CD4-positive, alpha-beta T cell treated with Interleukin-15 for 4 hours (primary cell): ENCODE results near the gene HCN2.

ENCODE experiments used
- DNase-seq: peaks from one replicate; pipeline ENCODE4 v3.0.0-alpha.2; 2020; ENCODE audit warnings: low spot score

The HCN2 gene

GRCh38 chr19:589693-590395 lies at the start of gene HCN2:
Gene HCN2, plus strand, starts transcription at chr19:589881. Its CDS starts 65 bp downstream, at chr19:589946.
- no peak for DNase-seq

DNA sequence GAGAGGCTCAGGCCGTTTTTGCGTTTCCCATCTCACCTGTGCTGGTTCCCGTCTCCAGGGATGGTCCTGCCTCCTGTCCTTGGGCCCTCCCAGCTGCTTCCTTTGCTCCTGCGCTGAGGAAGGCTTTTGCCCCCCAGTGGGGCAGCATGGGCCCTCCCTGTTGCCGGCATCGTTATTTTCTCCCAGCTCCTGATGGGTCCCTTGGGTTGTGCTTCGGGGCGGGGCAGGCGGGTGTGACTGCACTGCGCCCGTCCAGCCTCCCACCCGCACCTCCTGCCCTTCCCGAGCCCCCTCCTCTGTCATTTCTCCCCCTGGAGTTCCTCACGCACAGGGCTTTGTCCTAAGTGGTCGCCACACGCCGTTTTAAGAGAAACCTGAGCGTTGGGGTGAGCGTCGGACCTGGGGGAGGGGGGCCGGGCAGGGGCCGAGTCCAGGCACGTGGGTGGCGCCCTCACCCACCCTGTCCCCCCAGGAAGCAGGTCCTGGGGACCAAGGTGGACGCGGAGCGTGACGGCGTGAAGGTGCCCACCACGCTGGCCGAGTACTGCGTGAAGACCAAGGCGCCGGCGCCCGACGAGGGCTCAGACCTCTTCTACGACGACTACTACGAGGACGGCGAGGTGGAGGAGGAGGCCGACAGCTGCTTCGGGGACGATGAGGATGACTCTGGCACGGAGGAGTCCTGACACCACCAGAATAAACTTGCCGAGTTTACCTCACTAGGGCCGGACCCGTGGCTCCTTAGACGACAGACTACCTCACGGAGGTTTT lies 48.6 kb upstream of the HCN2 start:
- no peak for DNase-seq

DNA sequence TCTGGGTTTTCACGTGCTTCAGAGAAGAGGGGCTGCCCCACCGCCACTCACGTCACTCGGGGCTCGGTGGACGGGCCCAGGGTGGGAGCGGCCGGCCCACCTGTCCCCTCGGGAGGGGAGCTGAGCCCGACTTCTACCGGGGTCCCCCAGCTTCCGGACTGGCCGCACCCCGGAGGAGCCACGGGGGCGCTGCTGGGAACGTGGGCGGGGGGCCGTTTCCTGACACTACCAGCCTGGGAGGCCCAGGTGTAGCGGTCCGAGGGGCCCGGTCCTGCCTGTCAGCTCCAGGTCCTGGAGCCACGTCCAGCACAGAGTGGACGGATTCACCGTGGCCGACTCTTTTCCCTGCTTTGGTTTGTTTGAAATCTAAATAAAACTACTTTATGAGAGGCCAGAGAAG lies 48.0 kb upstream of the HCN2 start:
- no peak for DNase-seq

DNA sequence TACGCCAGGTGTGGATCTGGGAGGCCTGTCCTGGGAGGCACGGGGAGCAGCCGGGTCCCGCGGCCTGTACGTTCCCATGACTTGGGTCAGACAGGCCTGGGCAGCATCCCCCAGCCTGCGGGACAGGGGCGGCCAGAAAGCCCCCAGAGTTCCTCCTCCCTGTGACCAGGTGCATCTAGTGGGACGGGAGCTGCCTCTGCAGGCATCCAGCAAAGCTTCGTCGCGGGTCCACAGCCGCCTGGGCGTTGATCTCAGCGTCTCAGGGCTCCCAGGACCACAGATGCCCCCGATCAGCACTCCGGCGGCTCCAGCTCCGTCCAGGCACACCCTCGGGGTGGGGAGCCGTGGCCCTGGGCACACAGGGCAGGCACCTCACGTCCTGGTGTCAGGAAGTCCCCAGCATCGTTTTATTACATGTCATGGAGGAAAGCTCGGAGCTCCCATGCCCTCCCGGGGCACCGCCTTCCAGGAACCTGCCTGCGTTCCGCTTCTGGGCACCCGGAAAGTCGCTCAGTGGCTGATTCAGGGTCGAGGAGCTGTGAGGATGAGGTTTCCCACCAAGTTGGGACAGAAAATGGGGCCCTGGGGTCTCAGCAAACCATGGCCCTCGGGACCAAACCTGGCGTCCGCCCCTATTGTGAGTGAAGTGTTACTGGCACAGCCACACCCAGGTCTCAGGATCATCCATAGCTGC lies 47.4 kb upstream of the HCN2 start:
- no peak for DNase-seq

- DNase-seq, result peak; percentile 78
Observed at GRCh38 chr19:543910-544608, 45.6 kb upstream of the HCN2 start, which contains the start of gene GZMM. Gene GZMM, plus strand, starts transcription at chr19:544053. Its CDS starts 19 bp downstream, at chr19:544072.

DNA sequence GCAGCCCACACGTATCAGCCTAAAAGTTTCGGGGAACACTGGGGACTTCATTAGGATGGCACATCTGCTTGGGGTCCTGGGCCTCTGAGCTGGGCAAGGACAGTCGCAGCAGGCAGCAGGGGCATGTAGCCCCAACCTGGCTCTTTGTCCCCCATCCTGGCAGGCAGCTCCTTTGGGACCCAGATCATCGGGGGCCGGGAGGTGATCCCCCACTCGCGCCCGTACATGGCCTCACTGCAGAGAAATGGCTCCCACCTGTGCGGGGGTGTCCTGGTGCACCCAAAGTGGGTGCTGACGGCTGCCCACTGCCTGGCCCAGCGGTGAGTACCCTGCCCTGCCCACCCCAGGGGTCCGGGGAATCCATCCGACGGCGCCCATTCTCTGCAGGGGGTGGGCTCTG lies 42.6 kb upstream of the HCN2 start:
- DNase-seq, result no peak

DNA sequence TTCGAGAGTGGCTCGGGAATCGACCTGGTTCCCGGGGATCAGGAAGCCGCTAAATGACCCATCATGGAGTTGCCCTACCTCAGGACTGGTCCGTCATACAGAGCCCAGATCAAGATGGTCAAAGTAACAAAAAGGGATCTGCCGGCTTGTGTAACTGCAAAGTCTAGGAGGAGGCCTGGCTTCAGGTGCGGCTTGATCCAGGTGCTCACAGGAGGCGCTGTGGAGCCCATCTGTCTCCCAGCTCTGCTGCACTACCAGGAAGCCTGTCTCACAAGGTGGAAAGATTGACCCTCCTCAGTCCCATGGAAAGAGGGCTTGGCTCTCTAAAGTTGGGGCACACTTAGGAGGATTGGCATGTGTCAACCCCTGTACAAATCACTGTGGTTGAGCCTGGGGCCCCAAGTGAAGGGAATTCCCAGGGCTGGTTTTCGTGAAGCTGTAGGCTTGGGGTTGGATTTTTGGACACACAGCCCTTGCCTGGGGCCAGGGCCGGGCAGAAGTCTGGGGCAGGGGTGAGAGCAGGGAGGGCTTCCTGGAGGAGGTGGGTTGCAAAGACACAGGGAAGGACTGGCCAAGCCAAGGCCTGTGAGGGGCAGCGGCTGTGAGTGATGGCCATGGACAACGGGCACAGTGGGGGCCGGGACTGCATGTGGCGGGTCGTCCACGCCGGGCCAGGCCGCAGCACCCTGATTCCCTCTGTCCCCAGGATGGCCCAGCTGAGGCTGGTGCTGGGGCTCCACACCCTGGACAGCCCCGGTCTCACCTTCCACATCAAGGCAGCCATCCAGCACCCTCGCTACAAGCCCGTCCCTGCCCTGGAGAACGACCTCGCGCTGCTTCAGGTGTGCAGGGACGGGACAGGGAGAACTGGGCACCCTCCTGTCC lies 41.6 kb upstream of the HCN2 start:
- DNase-seq, result no peak

DNA sequence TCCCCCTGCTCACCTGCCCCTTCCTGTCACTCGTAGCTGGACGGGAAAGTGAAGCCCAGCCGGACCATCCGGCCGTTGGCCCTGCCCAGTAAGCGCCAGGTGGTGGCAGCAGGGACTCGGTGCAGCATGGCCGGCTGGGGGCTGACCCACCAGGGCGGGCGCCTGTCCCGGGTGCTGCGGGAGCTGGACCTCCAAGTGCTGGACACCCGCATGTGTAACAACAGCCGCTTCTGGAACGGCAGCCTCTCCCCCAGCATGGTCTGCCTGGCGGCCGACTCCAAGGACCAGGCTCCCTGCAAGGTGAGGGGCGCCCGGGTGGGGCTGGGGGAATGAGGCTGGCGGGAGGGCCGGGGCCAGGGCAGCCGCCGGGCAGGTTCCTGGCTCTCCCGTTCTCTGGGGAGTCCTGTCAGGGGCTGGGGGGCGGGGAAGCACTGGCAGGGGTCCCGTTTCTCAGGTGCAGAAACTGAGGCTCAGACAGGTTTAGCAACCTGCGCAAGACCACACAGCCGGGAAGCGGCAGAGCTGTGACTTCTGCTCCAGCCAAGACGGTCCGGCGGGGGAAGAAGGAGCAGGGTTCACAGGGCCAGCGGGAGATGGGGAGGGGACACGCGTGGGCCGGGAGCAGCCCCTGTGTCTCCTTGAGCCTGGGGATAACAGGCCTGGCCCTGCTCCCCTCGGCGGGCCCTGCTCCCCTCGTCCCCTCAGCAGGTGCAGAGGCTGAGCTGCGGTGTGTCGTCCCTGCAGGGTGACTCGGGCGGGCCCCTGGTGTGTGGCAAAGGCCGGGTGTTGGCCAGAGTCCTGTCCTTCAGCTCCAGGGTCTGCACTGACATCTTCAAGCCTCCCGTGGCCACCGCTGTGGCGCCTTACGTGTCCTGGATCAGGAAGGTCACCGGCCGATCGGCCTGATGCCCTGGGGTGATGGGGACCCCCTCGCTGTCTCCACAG lies 40.5 kb upstream of the HCN2 start:
- DNase-seq, result no peak

GRCh38 chr19:554817-555216 lies 34.9 kb upstream of the HCN2 start:
- no peak for DNase-seq

- DNase-seq, result no peak
Observed at GRCh38 chr19:555474-555808, 34.2 kb upstream of the HCN2 start.

DNA sequence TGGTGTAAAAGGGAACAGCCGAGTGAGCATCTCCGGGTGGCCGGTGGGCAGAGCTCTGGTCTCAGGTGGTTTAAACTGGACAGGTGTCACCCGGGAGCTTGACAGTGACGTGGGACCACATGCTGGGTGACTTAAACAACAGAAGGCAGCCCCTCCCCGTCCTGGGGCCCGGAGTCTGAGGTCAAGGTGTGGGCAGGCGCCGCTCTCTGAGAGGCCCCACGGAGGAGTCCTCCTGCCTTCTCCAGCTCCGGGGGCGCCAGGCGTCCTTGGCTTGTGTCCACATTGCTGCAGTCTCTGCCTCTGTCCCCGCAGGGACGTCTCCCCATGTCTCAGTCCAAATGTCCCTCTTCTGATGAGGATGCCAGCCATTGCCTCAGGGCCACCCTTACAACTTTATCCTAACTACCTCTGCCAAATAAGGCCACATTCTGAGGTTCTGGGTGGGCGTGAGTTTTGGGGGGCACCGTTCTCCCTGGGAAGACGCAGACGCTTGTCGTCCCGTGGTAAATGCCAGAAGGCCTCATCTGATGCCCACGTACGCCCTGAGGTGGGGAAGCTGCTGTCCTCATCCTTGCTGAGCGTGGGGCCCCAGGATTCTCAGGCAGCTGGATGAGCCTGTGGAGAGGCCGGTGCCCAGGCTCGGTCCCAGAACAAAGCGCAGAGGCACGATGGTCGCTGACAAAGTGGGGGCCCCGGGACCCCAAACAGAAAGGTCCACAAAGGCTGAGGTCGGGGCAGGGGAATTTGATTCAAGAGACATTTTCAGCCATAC lies 32.9 kb upstream of the HCN2 start:
- no peak for DNase-seq

GRCh38 chr19:558770-559439 lies 30.8 kb upstream of the HCN2 start:
- no peak for DNase-seq

DNA sequence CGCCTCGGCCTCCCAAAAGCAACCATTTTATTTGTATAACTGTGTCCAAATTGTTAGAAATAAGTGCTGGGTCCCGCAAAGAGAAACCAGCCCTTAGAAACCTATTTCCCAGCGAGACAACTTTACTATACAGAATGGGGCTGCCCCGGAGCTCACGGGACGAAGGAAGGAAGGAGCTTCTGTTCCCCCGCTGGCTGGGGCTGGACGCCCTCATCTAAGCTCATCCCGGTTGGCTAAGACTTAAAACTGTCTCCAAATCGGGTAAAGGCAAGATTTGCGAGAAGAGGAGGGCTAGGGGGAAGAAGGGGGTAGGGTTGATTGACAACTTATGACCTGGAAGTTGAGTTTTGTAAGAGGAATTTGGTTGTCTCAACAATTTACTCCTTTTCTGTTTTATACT lies 29.6 kb upstream of the HCN2 start:
- DNase-seq, result no peak

DNA sequence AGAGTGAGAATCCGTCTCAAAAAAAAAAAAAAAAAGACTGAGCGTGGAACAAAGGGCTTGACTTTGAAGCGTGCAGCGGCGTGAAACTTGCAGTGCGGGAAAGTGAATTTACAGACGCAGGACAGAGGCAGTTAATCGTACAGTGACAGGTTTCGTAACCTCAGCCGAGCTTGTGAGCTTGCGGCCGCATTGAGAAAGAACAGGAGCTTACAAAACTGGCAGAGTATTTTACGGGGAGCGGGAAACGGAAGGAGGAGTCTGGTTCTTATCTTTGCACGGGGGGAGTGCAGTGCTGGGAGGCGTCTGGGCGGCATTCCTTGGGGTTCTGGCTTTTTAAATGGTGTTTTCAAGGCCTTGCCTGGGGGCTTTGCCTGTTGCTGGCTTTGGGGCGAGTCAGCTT lies 23.3 kb upstream of the HCN2 start:
- DNase-seq, result no peak

DNA sequence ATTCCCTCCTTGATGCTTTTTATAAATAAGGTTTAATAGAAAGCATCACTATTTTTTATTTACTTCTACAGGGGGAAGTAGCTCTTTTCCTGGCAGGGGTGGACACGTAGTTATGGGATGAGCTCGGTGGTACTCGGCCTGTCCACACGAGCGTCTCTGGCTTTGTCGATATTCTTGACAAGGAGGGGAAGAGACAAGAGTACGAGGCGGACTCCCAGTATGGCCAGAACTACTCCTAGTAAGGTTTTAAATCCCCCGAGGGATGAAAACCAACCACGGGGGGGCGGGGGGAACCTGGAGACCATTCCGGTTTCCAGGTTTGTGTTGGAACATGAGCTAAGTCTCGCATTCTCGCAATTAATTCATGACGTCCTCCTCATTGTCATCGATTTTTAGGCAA lies 22.8 kb upstream of the HCN2 start:
- DNase-seq, result no peak

DNA sequence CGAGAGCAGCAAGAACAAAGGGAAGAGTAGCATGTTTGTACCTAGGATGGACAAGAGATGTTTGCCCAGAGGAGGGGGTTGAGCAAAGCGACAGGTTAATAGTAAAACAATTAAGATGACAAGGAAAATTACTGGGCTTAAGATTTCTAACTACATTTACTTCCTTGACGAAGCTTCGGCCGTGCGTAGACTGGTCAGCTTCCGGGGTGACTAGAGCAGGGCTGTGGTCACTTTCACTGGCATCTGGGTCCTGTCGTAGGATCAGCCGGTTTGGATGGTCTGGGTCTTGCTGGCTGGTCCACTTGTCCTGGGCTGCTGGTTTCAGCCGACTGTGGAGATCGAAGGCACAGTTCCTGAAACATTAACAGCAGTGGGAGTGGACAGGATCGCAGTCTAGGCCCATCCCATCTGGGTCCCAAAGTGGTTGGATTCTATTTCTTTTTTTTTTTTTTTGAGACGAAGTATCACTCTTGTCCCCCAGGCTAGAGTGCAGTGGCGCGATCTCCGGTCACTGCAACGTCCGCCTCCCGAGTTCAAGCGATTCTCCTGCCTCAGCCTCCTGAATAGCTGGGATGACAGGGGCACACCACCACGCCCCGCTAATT lies 22.3 kb upstream of the HCN2 start:
- no peak for DNase-seq

DNA sequence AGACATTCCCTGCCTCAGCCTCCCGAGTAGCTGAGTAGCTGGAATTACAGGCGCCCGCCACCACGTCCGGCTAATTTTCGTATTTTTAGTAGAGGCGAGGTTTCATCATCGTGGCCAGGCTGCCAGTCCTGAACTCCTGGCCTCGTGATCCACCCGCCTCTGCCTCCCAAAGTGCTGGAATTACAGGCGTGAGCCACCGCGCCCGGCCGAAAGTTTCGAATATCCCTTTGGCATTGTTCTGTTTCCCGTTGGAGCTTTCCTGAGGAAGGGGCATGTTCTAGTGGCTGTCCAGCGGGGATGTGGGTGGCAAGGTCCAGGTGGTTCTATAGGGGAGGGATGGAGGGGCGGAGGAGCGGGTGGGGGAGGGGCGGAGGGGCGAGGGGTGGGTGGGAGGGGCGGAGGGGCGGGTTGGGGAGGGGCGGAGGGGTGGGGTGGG lies 19.4 kb upstream of the HCN2 start:
- no peak for DNase-seq

- DNase-seq, result peak; percentile 47
Observed at GRCh38 chr19:570937-571565, 18.6 kb upstream of the HCN2 start.
